LNCaP clone FGC (cell line): ENCODE data around the gene SLC35F1.
A peak's percentile ranks its signal among the peaks of the same experiment; 100 is the strongest.

Experiments
- DNase-seq: peaks from one replicate; pipeline ENCODE4 v3.0.0-alpha.2; 2011; ENCODE audit warnings: low read depth
- H3K4me3 ChIP-seq: 2 replicates; pipeline ENCODE4 v1.5.1; 2011; ENCODE audit warnings: mild to moderate bottlenecking, low read depth, low read length, control low read depth
- TF ChIP-seq, protein P1 (sequence below): IDR thresholded peaks from 2 replicates; pipeline ENCODE4 v1.5.1; 2012; ENCODE audit warnings: mild to moderate bottlenecking; ENCODE audit not compliant: control insufficient read depth, insufficient read depth; ENCODE audit errors: extremely low read depth

Gene SLC35F1

DNA sequence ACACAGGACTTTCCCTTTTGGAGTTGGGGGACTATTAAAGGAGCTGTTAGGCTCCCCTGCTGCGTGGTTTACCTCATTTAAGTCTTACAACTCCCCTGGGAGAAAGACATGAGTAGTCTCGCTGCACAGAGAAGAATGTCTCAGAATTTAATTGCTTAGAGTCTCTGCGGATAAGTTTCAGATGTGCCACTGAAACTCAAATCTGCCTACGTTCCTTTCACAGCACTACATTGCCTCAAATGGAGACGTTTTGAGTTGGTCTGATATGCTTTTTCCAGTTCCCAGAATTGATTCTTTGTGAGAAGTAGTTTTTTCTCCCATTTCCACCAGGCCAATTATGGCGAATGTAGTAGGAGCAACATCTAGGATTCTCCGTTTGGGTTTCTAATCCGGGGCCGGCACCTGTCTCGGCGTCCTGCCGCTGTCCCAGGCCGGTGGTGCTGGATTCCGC is 532 bp upstream of the SLC35F1 start:
- no peak for DNase-seq
- no peak overlapping the region for H3K4me3 ChIP-seq

DNA sequence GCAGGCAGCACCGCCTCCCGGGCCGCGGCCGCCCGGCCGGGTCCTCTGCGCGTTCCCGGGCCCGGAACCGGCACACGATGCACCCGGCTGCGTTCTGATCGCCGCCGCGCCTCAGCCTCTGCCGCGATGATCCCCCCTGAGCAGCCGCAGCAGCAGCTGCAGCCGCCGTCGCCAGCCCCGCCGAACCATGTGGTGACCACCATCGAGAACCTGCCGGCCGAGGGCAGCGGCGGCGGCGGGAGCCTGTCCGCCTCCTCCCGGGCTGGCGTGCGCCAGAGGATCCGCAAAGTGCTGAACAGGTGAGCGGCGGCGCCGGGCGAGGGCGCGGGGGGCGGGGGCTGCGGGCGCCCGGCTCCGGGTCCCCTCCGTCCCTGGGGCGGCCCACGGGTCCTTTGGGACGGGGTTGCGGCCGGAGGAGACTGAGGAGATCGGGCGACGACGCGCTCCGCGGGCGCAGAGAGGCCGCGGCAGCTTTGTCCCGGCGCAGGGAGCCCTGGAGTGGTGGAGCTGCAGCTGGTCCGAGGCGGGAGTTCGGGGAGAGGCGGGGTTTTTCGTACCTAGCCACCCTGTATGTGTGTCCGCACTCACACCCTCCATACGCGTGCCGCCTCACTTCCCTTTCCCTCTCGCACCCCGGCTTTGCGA is 659 bp downstream of the SLC35F1 start:
- TF ChIP-seq, protein P1, sequence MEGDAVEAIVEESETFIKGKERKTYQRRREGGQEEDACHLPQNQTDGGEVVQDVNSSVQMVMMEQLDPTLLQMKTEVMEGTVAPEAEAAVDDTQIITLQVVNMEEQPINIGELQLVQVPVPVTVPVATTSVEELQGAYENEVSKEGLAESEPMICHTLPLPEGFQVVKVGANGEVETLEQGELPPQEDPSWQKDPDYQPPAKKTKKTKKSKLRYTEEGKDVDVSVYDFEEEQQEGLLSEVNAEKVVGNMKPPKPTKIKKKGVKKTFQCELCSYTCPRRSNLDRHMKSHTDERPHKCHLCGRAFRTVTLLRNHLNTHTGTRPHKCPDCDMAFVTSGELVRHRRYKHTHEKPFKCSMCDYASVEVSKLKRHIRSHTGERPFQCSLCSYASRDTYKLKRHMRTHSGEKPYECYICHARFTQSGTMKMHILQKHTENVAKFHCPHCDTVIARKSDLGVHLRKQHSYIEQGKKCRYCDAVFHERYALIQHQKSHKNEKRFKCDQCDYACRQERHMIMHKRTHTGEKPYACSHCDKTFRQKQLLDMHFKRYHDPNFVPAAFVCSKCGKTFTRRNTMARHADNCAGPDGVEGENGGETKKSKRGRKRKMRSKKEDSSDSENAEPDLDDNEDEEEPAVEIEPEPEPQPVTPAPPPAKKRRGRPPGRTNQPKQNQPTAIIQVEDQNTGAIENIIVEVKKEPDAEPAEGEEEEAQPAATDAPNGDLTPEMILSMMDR: no peak
- DNase-seq: no peak
- H3K4me3 ChIP-seq: peak overlapping the region; percentile 29; the same call in 1 of the 2 replicates

More for the DNA sequence above, 532 bp upstream of the SLC35F1 start:
- TF ChIP-seq, protein P1: no peak

DNA sequence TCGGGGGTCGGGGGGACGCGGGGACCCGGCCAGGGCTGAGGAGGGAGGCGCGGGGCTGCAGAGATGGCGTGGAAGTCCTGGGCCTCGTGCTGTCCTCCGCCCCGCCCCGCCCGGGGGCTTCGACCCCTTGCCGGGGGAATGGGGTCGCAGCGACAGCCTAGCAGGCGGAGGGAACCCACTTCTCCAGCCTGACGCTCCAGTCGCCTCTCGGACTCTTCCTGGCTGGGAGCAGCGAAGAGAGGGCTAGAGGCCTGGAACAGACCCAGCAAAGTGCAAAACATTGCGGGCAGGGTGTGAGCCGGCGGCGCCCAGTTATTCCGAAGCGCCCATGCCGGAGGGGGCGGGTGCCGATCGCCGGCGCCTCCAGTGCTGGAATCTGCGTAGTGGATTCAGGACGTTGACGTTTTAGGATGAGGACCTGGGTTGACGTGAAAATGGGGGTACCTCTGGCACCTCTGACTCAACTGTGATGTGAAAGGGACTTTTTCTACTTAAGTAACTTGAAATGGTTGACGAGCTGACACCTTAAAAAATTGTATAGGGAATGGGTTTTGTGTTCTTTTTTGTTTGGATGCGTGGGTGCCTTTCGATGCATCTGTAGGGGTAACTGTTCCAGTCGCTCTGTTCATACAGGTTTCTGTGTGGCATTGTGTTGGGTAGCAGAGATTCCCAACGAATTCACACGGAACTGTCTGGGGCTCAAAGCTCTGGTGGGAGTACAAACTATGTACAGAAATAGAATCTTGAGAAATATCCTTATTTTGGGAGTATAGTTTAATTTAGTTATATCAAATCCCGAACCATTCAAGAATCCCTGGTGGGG is 1.4 kb downstream of the SLC35F1 start:
- H3K4me3 ChIP-seq: 0 out of 2 replicates have a peak overlapping the region, but pooled peaks have one; percentile 13
- TF ChIP-seq, protein P1: no peak
- DNase-seq: no peak

- TF ChIP-seq, protein P1: no peak
- no peak for DNase-seq
These were observed 2.6 kb downstream of the SLC35F1 start for GRCh38 chr6:117909638-117910037.

GRCh38 chr6:117910549-117910948 is 3.5 kb downstream of the SLC35F1 start:
- H3K4me3 ChIP-seq: no peak overlapping the region
- TF ChIP-seq, protein P1: no peak
- DNase-seq: no peak

More at GRCh38 chr6:117909638-117910037, 2.6 kb downstream of the SLC35F1 start:
- H3K4me3 ChIP-seq: no peak overlapping the region

DNA sequence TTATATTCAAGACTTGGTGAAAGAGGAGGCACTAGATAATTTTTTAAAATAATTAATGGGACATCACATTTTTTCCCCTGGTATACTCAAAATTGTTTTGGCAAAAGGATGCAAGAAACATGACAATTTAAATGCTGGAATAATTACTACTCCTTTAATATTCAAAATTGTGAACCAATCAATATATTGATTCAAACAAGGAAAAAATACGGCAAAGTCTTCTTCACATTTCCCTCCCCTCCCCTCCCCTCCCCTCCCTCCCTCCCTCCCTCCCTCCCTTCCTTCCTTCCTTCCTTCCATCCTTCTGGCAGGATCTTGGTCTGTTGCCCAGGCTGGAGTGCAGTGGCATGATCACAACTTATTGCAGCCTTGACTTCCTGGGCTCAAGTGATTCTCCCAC is 4.1 kb downstream of the SLC35F1 start:
- TF ChIP-seq, protein P1: no peak

More for the DNA sequence above, 4.1 kb downstream of the SLC35F1 start:
- H3K4me3 ChIP-seq: no peak overlapping the region
- DNase-seq: no peak
